Spleen (tissue), 7 donors: ENCODE results near the gene NFATC1.

Experiments
- POLR2AphosphoS5 ChIP-seq, 3 donors: sonication (generic); formaldehyde crosslinking; IDR thresholded peaks; one replicate each; pipeline ENCODE4 v1.5.1; 2017; ENCODE audit warnings: antibody characterized with exemption in 3 of 3
- TF ChIP-seq, protein P1 (sequence below), 11 experiments: fragments of 200-600 bp in 7 of 11; fragments of 450-650 bp in 4 of 11; sonication (generic) in 4 of 11; IDR thresholded peaks in 8 of 11; conservative IDR thresholded peaks in 3 of 11; 1 replicate in 7 of 11; 2 replicates in 4 of 11; pipeline versions ENCODE4 v1.4.0 to v1.8.0; 2016 to 2021; ENCODE audit warnings: antibody characterized with exemption in 11 of 11, inconsistent platforms in 4 of 11, mild to moderate bottlenecking in 1 of 11
- donor health status: DM: no; HTN: no; CAD: no; lungs with moderate emphysema.
- donor health status: DM: no; HTN: no; CAD: no.
- donor health status: DM: no; HTN: no; CAD: no.

- no peak for TF ChIP-seq POLR2AphosphoS5 (IDR thresholded peaks at IDR 0.05)
- TF ChIP-seq, protein P1, sequence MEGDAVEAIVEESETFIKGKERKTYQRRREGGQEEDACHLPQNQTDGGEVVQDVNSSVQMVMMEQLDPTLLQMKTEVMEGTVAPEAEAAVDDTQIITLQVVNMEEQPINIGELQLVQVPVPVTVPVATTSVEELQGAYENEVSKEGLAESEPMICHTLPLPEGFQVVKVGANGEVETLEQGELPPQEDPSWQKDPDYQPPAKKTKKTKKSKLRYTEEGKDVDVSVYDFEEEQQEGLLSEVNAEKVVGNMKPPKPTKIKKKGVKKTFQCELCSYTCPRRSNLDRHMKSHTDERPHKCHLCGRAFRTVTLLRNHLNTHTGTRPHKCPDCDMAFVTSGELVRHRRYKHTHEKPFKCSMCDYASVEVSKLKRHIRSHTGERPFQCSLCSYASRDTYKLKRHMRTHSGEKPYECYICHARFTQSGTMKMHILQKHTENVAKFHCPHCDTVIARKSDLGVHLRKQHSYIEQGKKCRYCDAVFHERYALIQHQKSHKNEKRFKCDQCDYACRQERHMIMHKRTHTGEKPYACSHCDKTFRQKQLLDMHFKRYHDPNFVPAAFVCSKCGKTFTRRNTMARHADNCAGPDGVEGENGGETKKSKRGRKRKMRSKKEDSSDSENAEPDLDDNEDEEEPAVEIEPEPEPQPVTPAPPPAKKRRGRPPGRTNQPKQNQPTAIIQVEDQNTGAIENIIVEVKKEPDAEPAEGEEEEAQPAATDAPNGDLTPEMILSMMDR (IDR thresholded peaks at IDR 0.05 in 8 of 11, conservative IDR thresholded peaks at IDR 0.05 in 3 of 11) = no peak
These were observed 130.1 kb downstream of the NFATC1 start for GRCh38 chr18:79525556-79526467.
